ENCODE results near the gene CEMIP2. TPM values are rescaled to one million over a fixed set of nuclear protein-coding genes. Genes with fewer than 3 reads are reported as not detected.

The CEMIP2 gene
- total and polyA plus RNA-seq, 4 donors, result 24.6 to 64.9 (median 48.6) TPM

- Histone ChIP-seq H3K27ac (ENCODE audit: low read depth, low read length) (no peak overlapping the region), H3K27me3 (ENCODE audit: control insufficient read depth, insufficient read depth, low read length) (peaks cover 3% of the 10 kb centered on the region), H3K9me3 (ENCODE audit: control insufficient read depth, insufficient read depth, low read length) (no peaks in the 10 kb centered on the region), H3K4me1 (ENCODE audit: control insufficient read depth, insufficient read depth, low read length) (peaks cover 19% of the 10 kb centered on the region), H3K36me3 (ENCODE audit: control insufficient read depth, insufficient read depth, low read length) (no peaks in the 10 kb centered on the region), H3K4me3 (ENCODE audit: low read depth, low read length) (no peak overlapping the region)
- peak in 2 of 6 donors; percentile 40 to 49 for DNase-seq (ENCODE audit: low read depth in 4 of 6, low spot score in 6 of 6)
- no CpG with 5 or more reads among the region's 1 CpG for WGBS (ENCODE audit: insufficient coverage)
Measured at GRCh38 chr9:71764891-71765290, 3.4 kb downstream of the CEMIP2 start.

GRCh38 chr9:71764463-71764862 is 3.9 kb downstream of the CEMIP2 start:
- H3K36me3 ChIP-seq (ENCODE audit: control insufficient read depth, insufficient read depth, low read length), result no peaks in the 10 kb centered on the region
- no peak overlapping the region for H3K4me3 ChIP-seq (ENCODE audit: low read depth, low read length)
- no peaks in the 10 kb centered on the region for H3K9me3 ChIP-seq (ENCODE audit: control insufficient read depth, insufficient read depth, low read length)
- no peak overlapping the region for H3K27ac ChIP-seq (ENCODE audit: low read depth, low read length)
- DNase-seq (ENCODE audit: low read depth in 4 of 6, low spot score in 6 of 6), result peak in 1 of 6 donors; percentile 32
- peaks cover 16% of the 10 kb centered on the region for H3K4me1 ChIP-seq (ENCODE audit: control insufficient read depth, insufficient read depth, low read length)
- WGBS (ENCODE audit: insufficient coverage), result no CpG with 5 or more reads among the region's 4 CpGs
- peaks cover 3% of the 10 kb centered on the region for H3K27me3 ChIP-seq (ENCODE audit: control insufficient read depth, insufficient read depth, low read length)

GRCh38 chr9:71763832-71764231 is 4.5 kb downstream of the CEMIP2 start:
- H3K9me3 ChIP-seq (ENCODE audit: control insufficient read depth, insufficient read depth, low read length), result no peaks in the 10 kb centered on the region
- H3K4me3 ChIP-seq (ENCODE audit: low read depth, low read length), result no peak overlapping the region
- peaks cover 11% of the 10 kb centered on the region for H3K4me1 ChIP-seq (ENCODE audit: control insufficient read depth, insufficient read depth, low read length)
- H3K27me3 ChIP-seq (ENCODE audit: control insufficient read depth, insufficient read depth, low read length), result peaks cover 4% of the 10 kb centered on the region
- no peaks in the 10 kb centered on the region for H3K36me3 ChIP-seq (ENCODE audit: control insufficient read depth, insufficient read depth, low read length)
- no peak for DNase-seq (ENCODE audit: low read depth in 4 of 6, low spot score in 6 of 6)
- no peak overlapping the region for H3K27ac ChIP-seq (ENCODE audit: low read depth, low read length)

- Histone ChIP-seq H3K9me3 (ENCODE audit: control insufficient read depth, insufficient read depth, low read length) (no peaks in the 10 kb centered on the region), H3K4me3 (ENCODE audit: low read depth, low read length) (no peak overlapping the region), H3K4me1 (ENCODE audit: control insufficient read depth, insufficient read depth, low read length) (peaks cover 11% of the 10 kb centered on the region), H3K27ac (ENCODE audit: low read depth, low read length) (no peak overlapping the region), H3K36me3 (ENCODE audit: control insufficient read depth, insufficient read depth, low read length) (no peaks in the 10 kb centered on the region), H3K27me3 (ENCODE audit: control insufficient read depth, insufficient read depth, low read length) (peaks cover 5% of the 10 kb centered on the region)
- no peak for DNase-seq (ENCODE audit: low read depth in 4 of 6, low spot score in 6 of 6)
- no CpG with 5 or more reads among the region's 2 CpGs for WGBS (ENCODE audit: insufficient coverage)
Measured at GRCh38 chr9:71762900-71763653, 5.2 kb downstream of the CEMIP2 start.

GRCh38 chr9:71761938-71762353 is 6.4 kb downstream of the CEMIP2 start:
- no peak overlapping the region for H3K27ac ChIP-seq (ENCODE audit: low read depth, low read length)
- WGBS (ENCODE audit: insufficient coverage), result 54% methylated on average over 2 of the region's 5 CpGs
- peaks cover 4% of the 10 kb centered on the region for H3K4me1 ChIP-seq (ENCODE audit: control insufficient read depth, insufficient read depth, low read length)
- DNase-seq (ENCODE audit: low read depth in 4 of 6, low spot score in 6 of 6), result no peak
- no peaks in the 10 kb centered on the region for H3K36me3 ChIP-seq (ENCODE audit: control insufficient read depth, insufficient read depth, low read length)
- no peaks in the 10 kb centered on the region for H3K9me3 ChIP-seq (ENCODE audit: control insufficient read depth, insufficient read depth, low read length)
- no peak overlapping the region for H3K4me3 ChIP-seq (ENCODE audit: low read depth, low read length)
- peaks cover 5% of the 10 kb centered on the region for H3K27me3 ChIP-seq (ENCODE audit: control insufficient read depth, insufficient read depth, low read length)

- peak in 3 of 6 donors; percentile 44 to 85 (median 73) for DNase-seq (ENCODE audit: low read depth in 4 of 6, low spot score in 6 of 6)
- peaks cover 4% of the 10 kb centered on the region for H3K4me1 ChIP-seq (ENCODE audit: control insufficient read depth, insufficient read depth, low read length)
Measured at GRCh38 chr9:71760901-71761300, 7.4 kb downstream of the CEMIP2 start.

GRCh38 chr9:71758785-71759184 is 9.5 kb downstream of the CEMIP2 start:
- WGBS (ENCODE audit: insufficient coverage), result 94% methylated on average over 2 of the region's 2 CpGs
- Histone ChIP-seq H3K4me1 (ENCODE audit: control insufficient read depth, insufficient read depth, low read length) (peaks cover 4% of the 10 kb centered on the region), H3K36me3 (ENCODE audit: control insufficient read depth, insufficient read depth, low read length) (no peaks in the 10 kb centered on the region), H3K27ac (ENCODE audit: low read depth, low read length) (no peak overlapping the region), H3K27me3 (ENCODE audit: control insufficient read depth, insufficient read depth, low read length) (peaks cover 2% of the 10 kb centered on the region), H3K4me3 (ENCODE audit: low read depth, low read length) (no peak overlapping the region), H3K9me3 (ENCODE audit: control insufficient read depth, insufficient read depth, low read length) (no peaks in the 10 kb centered on the region)
- DNase-seq (ENCODE audit: low read depth in 4 of 6, low spot score in 6 of 6), result no peak

More at GRCh38 chr9:71760901-71761300, 7.4 kb downstream of the CEMIP2 start:
- Histone ChIP-seq H3K27ac (ENCODE audit: low read depth, low read length) (no peak overlapping the region), H3K9me3 (ENCODE audit: control insufficient read depth, insufficient read depth, low read length) (no peaks in the 10 kb centered on the region), H3K4me3 (ENCODE audit: low read depth, low read length) (no peak overlapping the region), H3K36me3 (ENCODE audit: control insufficient read depth, insufficient read depth, low read length) (no peaks in the 10 kb centered on the region), H3K27me3 (ENCODE audit: control insufficient read depth, insufficient read depth, low read length) (peaks cover 5% of the 10 kb centered on the region)
- 30% methylated on average over 5 of the region's 5 CpGs for WGBS (ENCODE audit: insufficient coverage)

- Histone ChIP-seq H3K36me3 (ENCODE audit: control insufficient read depth, insufficient read depth, low read length) (no peaks in the 10 kb centered on the region), H3K4me3 (ENCODE audit: low read depth, low read length) (no peak overlapping the region), H3K27me3 (ENCODE audit: control insufficient read depth, insufficient read depth, low read length) (peaks cover 2% of the 10 kb centered on the region), H3K9me3 (ENCODE audit: control insufficient read depth, insufficient read depth, low read length) (no peaks in the 10 kb centered on the region), H3K4me1 (ENCODE audit: control insufficient read depth, insufficient read depth, low read length) (peaks cover 4% of the 10 kb centered on the region), H3K27ac (ENCODE audit: low read depth, low read length) (no peak overlapping the region)
- 29% methylated on average over 2 of the region's 4 CpGs for WGBS (ENCODE audit: insufficient coverage)
- no peak for DNase-seq (ENCODE audit: low read depth in 4 of 6, low spot score in 6 of 6)
Measured at GRCh38 chr9:71758277-71758676, 10.0 kb downstream of the CEMIP2 start.

GRCh38 chr9:71756753-71757152 is 11.6 kb downstream of the CEMIP2 start:
- H3K4me1 ChIP-seq (ENCODE audit: control insufficient read depth, insufficient read depth, low read length), result peaks cover 4% of the 10 kb centered on the region
- H3K9me3 ChIP-seq (ENCODE audit: control insufficient read depth, insufficient read depth, low read length), result no peaks in the 10 kb centered on the region
- H3K27ac ChIP-seq (ENCODE audit: low read depth, low read length), result no peak overlapping the region
- no peaks in the 10 kb centered on the region for H3K36me3 ChIP-seq (ENCODE audit: control insufficient read depth, insufficient read depth, low read length)
- WGBS (ENCODE audit: insufficient coverage), result no CpG with 5 or more reads among the region's 1 CpG
- DNase-seq (ENCODE audit: low read depth in 4 of 6, low spot score in 6 of 6), result no peak
- peaks cover 2% of the 10 kb centered on the region for H3K27me3 ChIP-seq (ENCODE audit: control insufficient read depth, insufficient read depth, low read length)
- no peak overlapping the region for H3K4me3 ChIP-seq (ENCODE audit: low read depth, low read length)

- peaks cover 2% of the 10 kb centered on the region for H3K4me1 ChIP-seq (ENCODE audit: control insufficient read depth, insufficient read depth, low read length)
- no peak overlapping the region for H3K27ac ChIP-seq (ENCODE audit: low read depth, low read length)
- H3K36me3 ChIP-seq (ENCODE audit: control insufficient read depth, insufficient read depth, low read length), result no peaks in the 10 kb centered on the region
- no CpG with 5 or more reads among the region's 1 CpG for WGBS (ENCODE audit: insufficient coverage)
- peaks cover 2% of the 10 kb centered on the region for H3K27me3 ChIP-seq (ENCODE audit: control insufficient read depth, insufficient read depth, low read length)
- no peak overlapping the region for H3K4me3 ChIP-seq (ENCODE audit: low read depth, low read length)
- DNase-seq (ENCODE audit: low read depth in 4 of 6, low spot score in 6 of 6), result no peak
- no peaks in the 10 kb centered on the region for H3K9me3 ChIP-seq (ENCODE audit: control insufficient read depth, insufficient read depth, low read length)
Measured at GRCh38 chr9:71755869-71756268, 12.4 kb downstream of the CEMIP2 start.
